ENCODE results near the gene CCDC13.

Gene CCDC13

GRCh38 chr3:42764561-42765295, 8.3 kb downstream of the CCDC13 start:
- no peak overlapping the region for H3K4me2 ChIP-seq (ENCODE audit: low read length)
- TF ChIP-seq EZH2phosphoT487 (IDR thresholded peaks at IDR 0.05; ENCODE audit: borderline replicate concordance, low read length) (no peak), CTCF (IDR thresholded peaks at IDR 0.05; ENCODE audit: low read depth, low read length, poor library complexity, severe bottlenecking) (no peak)
- no peaks in the 10 kb centered on the region for H3K9me3 ChIP-seq (ENCODE audit: control insufficient read depth, insufficient read depth, low read length)
- H3K9me2 ChIP-seq (replicated peaks; ENCODE audit: control insufficient read depth, low read length), result no peaks in the 10 kb centered on the region
- H3F3A ChIP-seq (ENCODE audit: control insufficient read depth, insufficient read depth), result no peaks in the 10 kb centered on the region
- H3K4me1 ChIP-seq (ENCODE audit: control insufficient read depth, low read length), result no peaks in the 10 kb centered on the region
- no peaks in the 10 kb centered on the region for H3K79me2 ChIP-seq (ENCODE audit: control insufficient read depth, low read length)
- no peak overlapping the region for H3K4me3 ChIP-seq (ENCODE audit: low read length)
- H3K27ac ChIP-seq (ENCODE audit: low read depth, low read length), result no peak overlapping the region
- no peaks in the 10 kb centered on the region for H3K27me3 ChIP-seq (ENCODE audit: control insufficient read depth, low read length)
- no peaks in the 10 kb centered on the region for H3K36me3 ChIP-seq (ENCODE audit: control insufficient read depth, low read length)
- H4K20me1 ChIP-seq (ENCODE audit: control insufficient read depth, insufficient read depth, low read depth, low read length), result no peaks in the 10 kb centered on the region

- Histone ChIP-seq H4K20me1 (ENCODE audit: control insufficient read depth, insufficient read depth, low read depth, low read length) (no peaks in the 10 kb centered on the region), H3K9me3 (ENCODE audit: control insufficient read depth, insufficient read depth, low read length) (no peaks in the 10 kb centered on the region), H3K27me3 (ENCODE audit: control insufficient read depth, low read length) (no peaks in the 10 kb centered on the region), H3K4me2 (ENCODE audit: low read length) (no peak overlapping the region), H3K4me3 (ENCODE audit: low read length) (no peak overlapping the region), H3K27ac (ENCODE audit: low read depth, low read length) (no peak overlapping the region), H3F3A (ENCODE audit: control insufficient read depth, insufficient read depth) (no peaks in the 10 kb centered on the region), H3K36me3 (ENCODE audit: control insufficient read depth, low read length) (no peaks in the 10 kb centered on the region), H3K4me1 (ENCODE audit: control insufficient read depth, low read length) (no peaks in the 10 kb centered on the region), H3K79me2 (ENCODE audit: control insufficient read depth, low read length) (no peaks in the 10 kb centered on the region), H3K9me2 (replicated peaks; ENCODE audit: control insufficient read depth, low read length) (no peaks in the 10 kb centered on the region)
- no peak for TF ChIP-seq CTCF (IDR thresholded peaks at IDR 0.05; ENCODE audit: low read depth, low read length, poor library complexity, severe bottlenecking)
- no peak for TF ChIP-seq EZH2phosphoT487 (IDR thresholded peaks at IDR 0.05; ENCODE audit: borderline replicate concordance, low read length)
Measured at GRCh38 chr3:42764115-42764514, 8.9 kb downstream of the CCDC13 start.

- no peak for TF ChIP-seq EZH2phosphoT487 (IDR thresholded peaks at IDR 0.05; ENCODE audit: borderline replicate concordance, low read length)
- TF ChIP-seq CTCF (IDR thresholded peaks at IDR 0.05; ENCODE audit: low read depth, low read length, poor library complexity, severe bottlenecking), result no peak
- Histone ChIP-seq H3F3A (ENCODE audit: control insufficient read depth, insufficient read depth) (no peaks in the 10 kb centered on the region), H3K4me1 (ENCODE audit: control insufficient read depth, low read length) (no peaks in the 10 kb centered on the region), H3K36me3 (ENCODE audit: control insufficient read depth, low read length) (no peaks in the 10 kb centered on the region), H3K27me3 (ENCODE audit: control insufficient read depth, low read length) (peaks cover 4% of the 10 kb centered on the region; the same call in 1 of the 2 replicates), H3K9me3 (ENCODE audit: control insufficient read depth, insufficient read depth, low read length) (no peaks in the 10 kb centered on the region), H3K79me2 (ENCODE audit: control insufficient read depth, low read length) (no peaks in the 10 kb centered on the region), H4K20me1 (ENCODE audit: control insufficient read depth, insufficient read depth, low read depth, low read length) (no peaks in the 10 kb centered on the region), H3K27ac (ENCODE audit: low read depth, low read length) (no peak overlapping the region), H3K4me2 (ENCODE audit: low read length) (no peak overlapping the region), H3K9me2 (replicated peaks; ENCODE audit: control insufficient read depth, low read length) (no peaks in the 10 kb centered on the region), H3K4me3 (ENCODE audit: low read length) (no peak overlapping the region)
Measured at GRCh38 chr3:42763021-42763420, 10.0 kb downstream of the CCDC13 start.

Data from DOHH2 (cell line).